Ishikawa (cell line): ENCODE data around the gene SVEP1.

Experiments
- CEBPB ChIP-seq: IDR thresholded peaks from 2 replicates; pipeline ENCODE4 v1.6.1; 2012
- CREB1 ChIP-seq: IDR thresholded peaks from 2 replicates; pipeline ENCODE4 v1.6.1; 2012; ENCODE audit warnings: low read depth
- EGR1 ChIP-seq: IDR thresholded peaks from 2 replicates; pipeline ENCODE4 v1.6.1; 2012
- EP300 ChIP-seq: IDR thresholded peaks from 2 replicates; pipeline ENCODE4 v1.6.1; 2012; ENCODE audit warnings: borderline replicate concordance
- FOXM1 ChIP-seq: IDR thresholded peaks from 2 replicates; pipeline ENCODE4 v1.6.1; 2012; ENCODE audit warnings: low read depth, borderline replicate concordance
- MAX ChIP-seq: IDR thresholded peaks from 2 replicates; pipeline ENCODE4 v1.6.1; 2012
- NFIC ChIP-seq: IDR thresholded peaks from 2 replicates; pipeline ENCODE4 v1.6.1; 2012
- RAD21 ChIP-seq: IDR thresholded peaks from 2 replicates; pipeline ENCODE4 v1.6.1; 2012; ENCODE audit warnings: low read depth
- REST ChIP-seq: IDR thresholded peaks from 2 replicates; pipeline ENCODE4 v1.6.1; 2012; ENCODE audit warnings: low read depth, mild to moderate bottlenecking
- TAF1 ChIP-seq: IDR thresholded peaks from 2 replicates; pipeline ENCODE4 v1.6.1; 2012; ENCODE audit warnings: low read depth, mild to moderate bottlenecking
- TEAD4 ChIP-seq: IDR thresholded peaks from 2 replicates; pipeline ENCODE4 v1.6.1; 2012
- YY1 ChIP-seq: IDR thresholded peaks from 2 replicates; pipeline ENCODE4 v1.6.1; 2012; ENCODE audit warnings: low read depth

- TF ChIP-seq EP300 (no peak), MAX (no peak), CREB1 (no peak), RAD21 (no peak), TAF1 (no peak), YY1 (no peak), TEAD4 (no peak), REST (no peak), CEBPB (no peak), EGR1 (no peak), NFIC (no peak), FOXM1 (no peak)
Observed at GRCh38 chr9:110334871-110335270, 244.7 kb downstream of the SVEP1 start.
